Activated CD8-positive, alpha-beta memory T cell treated with anti-CD3 and anti-CD28 coated beads, Interleukin-2, amount 50 U/mL, for 48 hours (primary cell): ENCODE measurements around the gene TMEM271.
"Not testable (repeated sequence)": the region's sequence is repeated elsewhere in the genome, so short reads cannot be mapped to it uniquely, and the experiment has no call there.

Experiments
- DNase-seq: peaks from one replicate; pipeline ENCODE4 v3.0.0-alpha.2; 2020

Gene TMEM271

DNA sequence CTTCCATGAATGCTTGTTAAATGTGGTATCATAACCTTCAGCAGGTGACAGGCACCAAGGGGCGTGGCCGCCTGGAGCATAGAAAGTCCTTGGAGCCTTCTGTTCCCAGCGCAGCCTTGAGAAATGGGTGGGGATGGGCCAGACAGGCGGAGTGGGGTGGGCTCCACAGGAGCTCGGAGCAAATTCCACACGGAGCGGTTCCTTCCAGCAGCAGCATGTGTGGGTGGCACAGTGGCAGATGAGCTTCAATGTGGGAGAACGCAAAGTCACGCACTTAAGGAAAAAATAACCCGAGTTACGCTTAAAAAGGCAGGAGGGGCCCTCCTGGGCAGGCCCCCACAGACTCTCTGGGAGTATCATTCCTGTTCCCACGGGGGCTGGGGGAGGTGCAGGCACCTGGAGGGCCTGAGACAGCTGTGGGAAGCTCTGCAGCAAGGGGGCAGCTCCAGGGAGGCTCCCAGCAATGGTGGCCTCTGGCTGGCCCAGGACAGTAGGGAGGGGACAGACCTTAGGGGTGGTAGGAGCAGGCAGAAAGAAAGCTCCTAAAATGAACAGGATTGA is 15.3 kb downstream of the TMEM271 start:
- DNase-seq: no peak

DNA sequence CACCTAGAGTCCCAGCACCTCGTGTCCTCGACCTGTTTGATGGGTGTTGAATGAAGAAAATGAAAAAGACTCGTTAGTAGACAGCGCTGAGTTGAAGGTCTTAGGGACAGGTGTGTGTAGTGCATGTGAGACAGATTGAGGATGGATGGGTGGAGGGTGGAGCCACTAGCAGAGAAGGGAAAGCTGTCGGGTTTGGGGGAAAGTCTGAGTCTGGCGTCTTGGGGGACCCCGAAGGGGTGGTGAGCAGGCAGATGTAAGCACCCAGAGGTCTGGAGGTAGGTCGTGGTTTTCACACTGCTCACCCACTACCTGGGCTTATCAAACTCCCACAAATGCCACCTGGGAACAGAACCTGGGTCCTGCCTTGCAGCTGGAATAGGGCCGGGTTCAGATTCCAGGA is 16.0 kb downstream of the TMEM271 start:
- DNase-seq: no peak

GRCh38 chr4:555566-556275 is 20.4 kb downstream of the TMEM271 start:
- no peak for DNase-seq

- not testable (repeated sequence) for DNase-seq
These were observed 21.2 kb downstream of the TMEM271 start for GRCh38 chr4:554793-555320.

DNA sequence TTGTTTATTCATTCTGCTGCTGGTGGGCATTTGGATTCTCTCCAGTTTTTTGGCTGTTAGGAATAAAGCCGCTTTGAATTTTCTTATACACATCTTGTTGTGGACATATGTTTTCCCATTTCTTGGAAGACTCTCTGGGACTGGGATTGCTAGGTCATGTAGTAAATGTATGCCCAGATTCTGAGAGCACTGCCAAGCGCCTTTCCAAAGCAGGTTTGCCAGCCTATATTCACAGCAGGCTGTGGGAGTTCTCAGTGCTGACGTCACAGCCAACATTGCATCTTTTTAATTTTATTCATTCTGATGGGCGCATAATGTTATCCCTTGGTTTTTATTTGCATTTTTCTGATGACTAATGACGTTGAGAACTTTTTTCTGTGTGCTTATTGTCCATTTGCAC is 24.1 kb downstream of the TMEM271 start:
- no peak for DNase-seq

DNA sequence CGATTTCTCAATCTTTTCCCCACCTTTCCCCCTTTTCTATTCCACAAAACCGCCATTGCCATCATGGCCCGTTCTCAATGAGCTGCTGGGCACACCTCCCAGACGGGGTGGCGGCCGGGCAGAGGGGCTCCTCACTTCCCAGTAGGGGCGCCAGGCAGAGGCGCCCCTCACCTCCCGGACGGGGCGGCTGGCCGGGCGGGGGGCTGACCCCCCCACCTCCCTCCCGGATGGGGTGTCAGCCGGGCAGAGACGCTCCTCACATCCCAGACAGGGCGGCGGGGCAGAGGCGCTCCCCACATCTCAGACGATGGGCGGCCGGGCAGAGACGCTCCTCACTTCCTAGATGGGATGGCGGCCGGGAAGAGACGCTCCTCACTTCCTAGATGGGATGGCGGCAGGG is 25.8 kb downstream of the TMEM271 start:
- not testable (repeated sequence) for DNase-seq

DNA sequence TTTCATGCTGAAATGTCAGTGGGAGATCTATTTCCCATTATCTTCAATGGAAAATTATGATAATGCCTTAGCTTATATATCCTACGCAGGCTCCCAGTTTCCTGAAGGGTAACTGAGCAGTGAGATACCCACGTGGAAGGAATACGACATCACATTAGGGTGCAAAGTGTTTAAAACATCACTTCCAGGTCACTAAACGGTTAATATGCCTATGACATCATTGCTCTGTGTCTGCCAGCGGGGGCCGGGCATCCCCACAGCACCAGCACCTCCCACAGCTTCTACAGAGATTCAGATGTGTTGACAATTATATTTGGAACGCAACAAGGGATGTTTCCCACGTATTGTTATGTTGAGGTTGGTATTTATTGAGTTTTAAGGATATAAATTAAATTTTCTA is 27.1 kb downstream of the TMEM271 start:
- DNase-seq: no peak

DNA sequence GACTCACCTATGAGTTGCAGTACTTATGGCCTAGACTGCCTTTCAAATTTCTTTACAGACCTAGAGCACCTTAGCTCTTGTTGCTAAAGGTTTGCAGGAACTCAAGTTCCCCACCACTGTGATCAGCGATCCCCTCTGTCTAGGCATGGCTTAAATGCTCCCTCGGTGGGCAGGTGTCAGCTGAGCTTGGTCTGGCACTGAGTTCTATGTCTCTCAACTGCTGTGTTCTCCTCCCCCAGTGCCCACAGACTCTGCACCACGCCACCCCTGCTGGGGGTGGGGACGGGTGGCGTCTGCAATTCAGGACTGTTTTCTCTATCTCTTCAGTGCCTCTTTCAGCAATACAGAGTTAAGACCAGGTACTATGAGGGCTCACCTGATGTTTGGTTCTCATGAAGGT is 30.5 kb downstream of the TMEM271 start:
- DNase-seq: no peak

- no peak for DNase-seq
These were observed 31.5 kb downstream of the TMEM271 start for GRCh38 chr4:544386-545105.

- no peak for DNase-seq
These were observed 34.8 kb downstream of the TMEM271 start for GRCh38 chr4:541271-541670.

DNA sequence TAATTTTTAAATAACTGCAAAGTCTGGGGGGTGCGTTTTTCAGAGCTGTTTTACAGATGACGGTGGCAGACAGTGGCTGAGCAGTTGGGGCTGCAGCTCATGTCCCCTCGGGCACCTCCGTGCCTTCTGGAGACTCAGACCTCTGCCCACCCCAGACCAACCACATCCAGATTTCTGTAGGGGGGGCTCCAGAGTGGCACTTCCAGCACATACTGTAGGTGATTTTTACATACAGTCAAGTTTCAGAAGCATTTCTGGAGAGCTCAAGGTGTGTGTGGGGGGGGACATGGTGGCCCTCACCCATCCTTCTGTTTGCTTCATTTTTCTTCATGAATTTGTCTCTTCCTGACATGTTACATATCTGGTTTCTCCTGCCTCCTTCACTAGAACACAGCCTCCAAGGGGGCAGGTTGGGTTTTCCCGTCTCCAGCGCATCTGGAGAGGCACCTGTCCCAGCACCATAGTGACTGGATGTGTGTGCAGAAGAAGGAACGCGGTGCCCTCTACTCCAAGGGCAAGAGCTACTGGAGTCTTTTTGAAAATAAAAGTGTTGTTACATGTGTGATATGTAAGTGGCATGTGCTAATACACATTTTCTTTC is 37.5 kb downstream of the TMEM271 start:
- DNase-seq: no peak

GRCh38 chr4:537436-538264 is 38.4 kb downstream of the TMEM271 start:
- no peak for DNase-seq

- no peak for DNase-seq
These were observed 39.6 kb downstream of the TMEM271 start for GRCh38 chr4:536351-536972.

DNA sequence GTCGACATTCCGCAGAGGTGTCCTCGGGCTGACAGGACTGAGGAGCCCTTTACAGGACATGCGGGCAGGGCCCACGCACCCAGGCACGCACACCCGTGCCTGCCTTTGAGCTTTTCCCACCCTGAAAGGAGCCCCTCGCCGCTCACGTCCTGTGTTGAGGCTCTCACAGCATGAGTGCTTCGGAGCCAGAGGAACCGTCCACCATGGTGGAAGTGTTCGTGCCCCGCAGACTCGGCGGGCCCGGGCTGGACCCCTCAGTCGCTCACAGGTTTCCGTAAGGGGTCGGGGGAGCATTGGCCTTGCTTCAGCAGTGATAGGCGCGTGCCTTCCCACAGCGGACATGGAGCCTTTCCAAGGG is 40.2 kb downstream of the TMEM271 start:
- no peak for DNase-seq

- DNase-seq: no peak
These were observed 40.7 kb downstream of the TMEM271 start for GRCh38 chr4:535181-535923.

- no peak for DNase-seq
These were observed 41.4 kb downstream of the TMEM271 start for GRCh38 chr4:534576-535151.

GRCh38 chr4:534101-534575 is 42.0 kb downstream of the TMEM271 start:
- no peak for DNase-seq

DNA sequence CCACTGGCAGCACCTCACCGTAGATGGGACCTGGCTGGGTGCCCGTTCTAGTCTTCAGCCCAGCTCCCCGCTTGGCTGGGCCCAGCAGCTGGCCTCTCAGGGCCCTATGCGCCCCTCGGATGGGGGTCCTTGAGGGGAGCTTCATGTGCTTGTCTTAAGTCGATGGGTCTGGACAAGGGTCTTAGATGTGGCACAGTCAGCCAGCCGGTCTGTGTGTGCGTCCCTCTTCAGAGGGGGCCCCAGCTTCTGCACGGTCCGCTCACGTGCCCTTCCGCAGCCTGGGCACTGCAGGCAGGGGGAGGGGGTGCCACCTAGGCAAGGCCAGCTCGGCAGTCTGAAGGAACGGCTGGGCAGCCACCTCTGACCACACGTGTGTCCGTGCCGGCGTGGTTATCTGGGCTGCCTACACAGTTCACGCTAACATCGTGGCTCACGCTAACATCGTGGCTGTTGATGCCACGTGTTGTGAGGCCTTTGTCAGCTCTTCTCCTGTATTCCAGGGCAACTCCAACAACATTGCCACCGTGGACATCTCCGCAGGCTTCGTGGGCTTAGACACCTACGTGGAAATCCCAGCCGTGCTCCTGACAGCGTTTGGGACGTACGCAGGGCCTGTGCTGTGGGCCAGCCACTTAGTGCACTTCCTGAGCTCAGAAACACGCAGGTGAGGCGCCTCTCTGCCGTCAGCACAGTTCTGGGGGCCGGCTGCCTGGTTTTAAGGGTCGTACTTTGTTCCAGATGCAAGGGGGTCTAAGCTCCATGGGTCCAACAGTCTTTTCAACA is 42.6 kb downstream of the TMEM271 start:
- no peak for DNase-seq

DNA sequence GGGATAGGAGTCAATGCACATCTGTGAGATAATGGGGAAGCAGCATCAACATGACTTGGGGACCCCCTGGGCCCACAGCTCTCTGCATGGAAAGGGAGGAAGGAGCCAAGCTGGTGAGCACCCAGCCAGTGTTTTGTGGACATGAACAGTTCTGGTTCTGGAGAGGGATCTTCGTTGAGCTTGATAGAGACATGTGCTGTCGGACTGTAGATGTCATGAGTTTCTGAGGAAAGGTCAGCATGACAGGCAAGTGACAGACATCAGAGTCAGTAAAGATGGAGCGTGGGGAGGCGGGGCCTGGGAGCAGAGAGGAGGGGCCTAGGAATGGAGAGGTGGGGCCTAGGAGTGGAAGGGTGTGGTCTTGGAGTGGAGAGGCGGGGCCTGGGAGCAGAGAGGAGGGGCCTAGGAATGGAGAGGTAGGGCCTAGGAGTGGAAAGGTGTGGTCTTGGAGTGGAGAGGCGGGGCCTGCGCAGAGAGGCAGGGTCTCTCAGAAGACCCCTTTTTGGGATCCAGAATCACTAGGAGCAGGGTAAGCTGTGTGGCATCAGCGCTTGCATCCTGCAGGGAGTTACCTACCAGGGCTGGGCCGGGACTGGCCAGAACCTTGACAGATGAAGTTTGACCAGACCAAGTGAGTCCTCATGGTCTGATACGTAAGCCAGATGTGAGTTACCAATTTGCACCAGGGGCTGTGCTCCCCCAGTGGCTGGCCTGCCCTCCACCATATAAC is 43.3 kb downstream of the TMEM271 start:
- no peak for DNase-seq
